DND-41 (cell line): ENCODE data around the gene OSBPL5.

Source experiments
- EZH2 ChIP-seq: IDR thresholded peaks from 3 replicates; pipeline ENCODE4 v1.6.1; 2012; ENCODE audit warnings: borderline replicate concordance, low read depth, mild to moderate bottlenecking, moderate library complexity, low read length, inconsistent platforms; ENCODE audit not compliant: severe bottlenecking
- TF ChIP-seq, protein P1 (sequence below): IDR thresholded peaks from 2 replicates; pipeline ENCODE4 v1.5.1; 2012; ENCODE audit warnings: borderline replicate concordance, low read length, moderate library complexity, mild to moderate bottlenecking; ENCODE audit not compliant: poor library complexity, severe bottlenecking; ENCODE audit errors: extremely low read depth

DNA sequence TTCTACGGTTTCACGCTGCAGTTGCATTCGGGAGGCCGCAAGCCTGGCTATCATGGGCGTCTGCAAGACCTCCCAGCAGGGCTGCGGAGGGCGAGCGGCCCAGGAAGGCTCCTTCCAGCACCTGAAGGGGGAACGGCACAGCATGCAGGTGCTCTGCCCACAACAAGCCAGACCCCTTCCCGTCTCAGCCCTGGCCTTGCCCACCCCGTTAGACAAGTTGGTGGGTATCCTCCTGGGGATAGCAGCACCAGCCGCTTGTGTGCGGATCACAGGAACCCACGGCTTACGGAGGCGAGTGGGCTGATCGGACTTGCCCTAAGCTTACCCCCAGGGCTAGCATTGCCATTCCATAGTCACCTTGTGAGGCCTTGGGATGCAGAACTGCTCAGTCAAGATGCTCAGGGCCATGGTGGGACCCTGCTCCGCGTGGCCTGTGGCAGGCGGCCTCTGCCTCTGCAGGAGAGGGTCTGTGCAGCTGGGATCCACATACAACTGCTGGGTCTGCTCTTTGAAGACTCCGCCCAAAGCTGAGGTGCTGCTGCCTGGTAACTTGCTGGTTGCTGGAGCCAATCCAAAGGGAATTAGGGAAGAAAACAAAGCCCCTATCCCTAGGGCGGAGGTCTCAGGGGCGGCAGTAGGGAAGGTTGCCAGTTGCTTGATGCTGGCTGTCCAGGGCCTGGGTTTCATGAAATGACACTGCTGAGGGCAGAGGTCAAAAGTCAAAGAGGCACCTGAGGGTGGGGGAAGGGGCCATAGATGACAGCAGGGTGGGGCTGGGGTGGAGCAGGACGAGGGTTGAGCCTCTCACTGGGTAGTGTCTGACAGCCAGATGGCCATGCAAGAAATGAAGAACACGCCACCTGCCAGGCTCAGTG, 1.4 kb upstream of the OSBPL5 start:
- TF ChIP-seq, protein P1, sequence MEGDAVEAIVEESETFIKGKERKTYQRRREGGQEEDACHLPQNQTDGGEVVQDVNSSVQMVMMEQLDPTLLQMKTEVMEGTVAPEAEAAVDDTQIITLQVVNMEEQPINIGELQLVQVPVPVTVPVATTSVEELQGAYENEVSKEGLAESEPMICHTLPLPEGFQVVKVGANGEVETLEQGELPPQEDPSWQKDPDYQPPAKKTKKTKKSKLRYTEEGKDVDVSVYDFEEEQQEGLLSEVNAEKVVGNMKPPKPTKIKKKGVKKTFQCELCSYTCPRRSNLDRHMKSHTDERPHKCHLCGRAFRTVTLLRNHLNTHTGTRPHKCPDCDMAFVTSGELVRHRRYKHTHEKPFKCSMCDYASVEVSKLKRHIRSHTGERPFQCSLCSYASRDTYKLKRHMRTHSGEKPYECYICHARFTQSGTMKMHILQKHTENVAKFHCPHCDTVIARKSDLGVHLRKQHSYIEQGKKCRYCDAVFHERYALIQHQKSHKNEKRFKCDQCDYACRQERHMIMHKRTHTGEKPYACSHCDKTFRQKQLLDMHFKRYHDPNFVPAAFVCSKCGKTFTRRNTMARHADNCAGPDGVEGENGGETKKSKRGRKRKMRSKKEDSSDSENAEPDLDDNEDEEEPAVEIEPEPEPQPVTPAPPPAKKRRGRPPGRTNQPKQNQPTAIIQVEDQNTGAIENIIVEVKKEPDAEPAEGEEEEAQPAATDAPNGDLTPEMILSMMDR: no peak
- no peak for TF ChIP-seq EZH2
